ENCODE measurements around the gene COL9A3.
A peak's percentile ranks its signal among the peaks of the same experiment; 100 is the strongest.

COL9A3 gene

GRCh38 chr20:62816031-62816883 is 593 bp upstream of the COL9A3 start:
- CTCF ChIA-PET, result interaction anchor here (1.3 kb wide), 1 partner anchor 193 kb away, joined by 4 read pairs; no protein-coding TSS in a partner anchor
- Mint-ChIP-seq H3K27me3 (peaks cover 68% of the 10 kb centered on the region), H3K4me3 (no peak overlapping the region), H3K36me3 (peaks cover 6% of the 10 kb centered on the region), H3K4me1 (peaks cover 7% of the 10 kb centered on the region), H3K27ac (no peak overlapping the region), H3K9me3 (no peaks in the 10 kb centered on the region)
- no peak for DNase-seq

DNA sequence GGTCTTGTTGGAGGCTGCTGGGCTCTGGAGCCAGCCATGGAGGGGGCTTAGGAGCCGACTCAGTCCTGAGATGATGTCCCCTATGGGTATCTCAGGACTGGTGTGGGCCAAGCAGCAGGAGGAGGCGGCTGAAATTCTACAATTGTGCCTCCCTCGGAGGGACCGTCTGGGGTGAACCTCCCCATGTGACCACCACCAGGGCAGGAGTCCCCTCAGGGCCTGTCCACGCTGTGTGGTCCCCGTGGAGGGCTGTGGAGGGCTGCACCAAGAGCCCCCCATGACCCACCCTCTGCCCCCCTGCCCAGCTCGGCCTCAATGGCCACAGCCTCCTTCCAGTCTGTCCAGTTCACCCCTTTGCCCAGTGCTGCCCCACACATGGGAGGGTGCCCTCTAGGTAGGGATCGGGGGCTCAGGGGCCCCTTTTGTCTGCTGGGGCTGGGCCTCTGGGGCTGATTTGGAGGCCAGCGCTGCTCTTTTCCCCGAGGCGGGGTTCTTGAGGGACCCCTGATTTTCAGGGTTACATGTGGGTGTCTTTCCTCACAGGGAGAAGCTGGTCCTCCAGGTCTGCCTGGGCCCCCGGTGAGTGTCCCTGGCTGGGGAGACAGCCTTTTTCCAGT is 1.2 kb downstream of the COL9A3 start:
- CTCF ChIA-PET, result no interaction called here
- DNase-seq, result no peak
- no peaks in the 10 kb centered on the region for H3K9me3 Mint-ChIP-seq
- H3K27ac Mint-ChIP-seq, result no peak overlapping the region
- peaks cover 70% of the 10 kb centered on the region for H3K27me3 Mint-ChIP-seq
- no peak overlapping the region for H3K4me3 Mint-ChIP-seq
- no peaks in the 10 kb centered on the region for H3K36me3 Mint-ChIP-seq
- peaks cover 10% of the 10 kb centered on the region for H3K4me1 Mint-ChIP-seq

GRCh38 chr20:62818592-62819493 is 2.0 kb downstream of the COL9A3 start:
- CTCF ChIA-PET, result interaction anchor here (1.7 kb wide), 1 partner anchor 10 kb away, joined by 5 read pairs; no protein-coding TSS in a partner anchor

GRCh38 chr20:62819494-62820174 is 2.8 kb downstream of the COL9A3 start:
- no peak overlapping the region for H3K27ac Mint-ChIP-seq
- no peaks in the 10 kb centered on the region for H3K36me3 Mint-ChIP-seq
- no peak for DNase-seq
- no peaks in the 10 kb centered on the region for H3K9me3 Mint-ChIP-seq
- H3K27me3 Mint-ChIP-seq, result peaks cover 64% of the 10 kb centered on the region
- CTCF ChIA-PET, result interaction anchor here (1.7 kb wide), 1 partner anchor 11 kb away, joined by 5 read pairs; no protein-coding TSS in a partner anchor
- no peak overlapping the region for H3K4me3 Mint-ChIP-seq
- H3K4me1 Mint-ChIP-seq, result peaks cover 11% of the 10 kb centered on the region

More at GRCh38 chr20:62818592-62819493, 2.0 kb downstream of the COL9A3 start:
- no peak for DNase-seq
- no peak overlapping the region for H3K27ac Mint-ChIP-seq
- peaks cover 11% of the 10 kb centered on the region for H3K4me1 Mint-ChIP-seq
- H3K36me3 Mint-ChIP-seq, result no peaks in the 10 kb centered on the region
- H3K9me3 Mint-ChIP-seq, result no peaks in the 10 kb centered on the region
- no peak overlapping the region for H3K4me3 Mint-ChIP-seq
- H3K27me3 Mint-ChIP-seq, result peaks cover 71% of the 10 kb centered on the region

DNA sequence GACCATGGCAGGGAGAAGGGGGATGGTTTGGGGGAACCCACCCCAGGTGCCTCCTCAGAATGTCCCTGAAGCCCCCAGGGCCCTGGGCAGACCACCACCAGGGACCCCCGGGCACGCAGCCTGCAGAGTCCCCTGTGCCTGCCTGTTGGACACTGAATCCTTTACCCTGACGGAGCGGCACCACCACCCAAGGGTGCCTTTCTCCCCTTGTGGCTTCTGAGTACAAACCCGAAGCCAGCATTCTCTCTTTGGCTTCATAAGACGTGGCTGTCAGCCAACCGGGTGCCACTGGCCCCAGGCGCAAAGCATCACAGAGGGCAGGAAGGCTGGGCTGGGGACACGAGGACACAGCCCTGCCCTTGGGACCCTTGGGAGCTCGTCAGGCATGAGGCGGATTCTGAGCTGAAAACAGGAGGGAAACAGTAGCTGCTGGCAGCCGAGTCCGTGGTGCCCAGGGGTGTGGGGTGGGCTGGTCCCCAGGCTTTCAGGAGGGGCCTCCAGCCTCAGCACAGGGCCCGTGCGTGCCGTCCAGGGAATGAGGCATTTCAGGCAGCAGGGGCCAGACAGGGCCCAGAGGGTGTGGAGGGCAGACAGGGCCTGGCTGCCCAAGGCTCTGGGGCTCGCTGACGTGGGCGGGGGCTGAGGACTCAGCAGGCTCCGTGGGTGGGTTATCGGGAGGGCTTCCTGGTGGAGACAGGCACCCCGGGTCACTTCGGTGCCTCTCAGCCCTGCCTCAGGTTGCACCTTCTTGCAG is 3.5 kb downstream of the COL9A3 start:
- H3K27me3 Mint-ChIP-seq, result peaks cover 56% of the 10 kb centered on the region
- CTCF ChIA-PET, result interaction anchor here (1.7 kb wide), 1 partner anchor 12 kb away, joined by 5 read pairs; no protein-coding TSS in a partner anchor
- no peak for DNase-seq
- no peak overlapping the region for H3K4me3 Mint-ChIP-seq
- H3K4me1 Mint-ChIP-seq, result peaks cover 10% of the 10 kb centered on the region
- H3K27ac Mint-ChIP-seq, result no peak overlapping the region
- H3K36me3 Mint-ChIP-seq, result no peaks in the 10 kb centered on the region
- H3K9me3 Mint-ChIP-seq, result no peaks in the 10 kb centered on the region

DNA sequence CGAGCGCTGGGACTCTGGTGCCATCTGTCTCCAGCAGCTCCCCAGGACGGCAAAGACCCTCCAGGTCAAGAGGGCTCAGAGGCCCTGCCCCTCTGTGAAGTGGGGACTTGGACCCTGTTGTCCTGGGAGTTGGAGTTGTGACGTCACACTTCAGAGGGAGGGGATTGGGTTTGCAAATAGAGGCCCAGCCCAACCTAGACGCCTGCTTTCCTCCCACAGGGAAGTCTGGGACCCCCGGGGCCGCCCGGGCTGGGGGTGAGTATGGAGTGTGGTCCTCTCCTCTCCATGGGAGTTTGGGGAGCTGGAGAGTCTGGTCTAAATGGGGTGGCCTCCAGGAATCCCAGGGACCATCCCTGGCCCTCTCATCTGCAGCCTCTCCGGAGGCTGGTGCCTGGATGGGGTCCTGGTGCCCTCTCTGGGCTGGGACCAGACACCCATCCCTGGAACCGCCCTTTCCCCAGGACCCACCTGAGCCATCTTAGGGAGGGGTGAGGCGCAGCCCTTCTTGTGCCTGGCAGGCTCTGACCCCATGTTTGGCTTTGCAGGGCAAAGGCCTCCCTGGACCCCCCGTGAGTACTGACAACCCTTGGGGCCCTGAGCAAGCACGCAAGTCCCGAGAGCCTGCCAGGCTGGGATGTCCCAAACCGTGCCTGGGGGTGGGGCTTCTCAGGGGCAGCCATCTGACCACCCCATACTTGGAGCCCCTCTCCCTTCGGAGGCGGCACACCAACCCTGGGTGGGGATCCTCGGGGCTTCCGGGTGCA is 4.3 kb downstream of the COL9A3 start:
- Mint-ChIP-seq H3K9me3 (no peaks in the 10 kb centered on the region), H3K36me3 (no peaks in the 10 kb centered on the region), H3K4me3 (no peak overlapping the region), H3K27ac (no peak overlapping the region), H3K27me3 (peaks cover 48% of the 10 kb centered on the region), H3K4me1 (peaks cover 4% of the 10 kb centered on the region)
- CTCF ChIA-PET, result no interaction called here
- DNase-seq, result no peak

DNA sequence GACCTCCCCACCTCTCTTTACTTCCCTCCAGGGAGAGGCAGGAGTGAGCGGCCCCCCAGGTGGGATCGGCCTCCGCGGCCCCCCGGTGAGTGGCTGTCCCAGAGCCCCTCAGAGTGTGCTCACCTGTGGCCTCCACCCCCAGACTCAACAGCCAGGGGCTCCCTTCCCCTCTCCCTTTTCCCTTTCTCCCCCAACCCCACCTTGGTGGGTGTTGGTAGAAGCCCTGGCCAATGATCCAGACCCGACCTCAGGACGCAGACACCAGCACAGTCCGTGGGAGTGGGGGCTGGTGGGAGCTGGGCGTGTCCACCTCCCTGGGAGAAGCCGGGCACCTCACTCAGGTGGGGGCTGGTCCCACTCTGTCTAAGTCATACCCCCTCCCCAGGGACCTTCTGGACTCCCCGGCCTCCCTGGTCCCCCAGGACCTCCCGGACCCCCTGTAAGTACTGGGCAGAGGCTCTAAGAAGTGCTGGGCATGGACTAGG is 4.9 kb downstream of the COL9A3 start:
- Mint-ChIP-seq H3K9me3 (no peaks in the 10 kb centered on the region), H3K4me1 (peaks cover 4% of the 10 kb centered on the region), H3K4me3 (no peak overlapping the region), H3K36me3 (no peaks in the 10 kb centered on the region), H3K27me3 (peaks cover 42% of the 10 kb centered on the region), H3K27ac (no peak overlapping the region)
- CTCF ChIA-PET, result no interaction called here
- no peak for DNase-seq

- no peaks in the 10 kb centered on the region for H3K36me3 Mint-ChIP-seq
- H3K4me1 Mint-ChIP-seq, result peaks cover 4% of the 10 kb centered on the region
- H3K27me3 Mint-ChIP-seq, result peaks cover 42% of the 10 kb centered on the region
Observed at GRCh38 chr20:62822239-62822787, 5.5 kb downstream of the COL9A3 start.

DNA sequence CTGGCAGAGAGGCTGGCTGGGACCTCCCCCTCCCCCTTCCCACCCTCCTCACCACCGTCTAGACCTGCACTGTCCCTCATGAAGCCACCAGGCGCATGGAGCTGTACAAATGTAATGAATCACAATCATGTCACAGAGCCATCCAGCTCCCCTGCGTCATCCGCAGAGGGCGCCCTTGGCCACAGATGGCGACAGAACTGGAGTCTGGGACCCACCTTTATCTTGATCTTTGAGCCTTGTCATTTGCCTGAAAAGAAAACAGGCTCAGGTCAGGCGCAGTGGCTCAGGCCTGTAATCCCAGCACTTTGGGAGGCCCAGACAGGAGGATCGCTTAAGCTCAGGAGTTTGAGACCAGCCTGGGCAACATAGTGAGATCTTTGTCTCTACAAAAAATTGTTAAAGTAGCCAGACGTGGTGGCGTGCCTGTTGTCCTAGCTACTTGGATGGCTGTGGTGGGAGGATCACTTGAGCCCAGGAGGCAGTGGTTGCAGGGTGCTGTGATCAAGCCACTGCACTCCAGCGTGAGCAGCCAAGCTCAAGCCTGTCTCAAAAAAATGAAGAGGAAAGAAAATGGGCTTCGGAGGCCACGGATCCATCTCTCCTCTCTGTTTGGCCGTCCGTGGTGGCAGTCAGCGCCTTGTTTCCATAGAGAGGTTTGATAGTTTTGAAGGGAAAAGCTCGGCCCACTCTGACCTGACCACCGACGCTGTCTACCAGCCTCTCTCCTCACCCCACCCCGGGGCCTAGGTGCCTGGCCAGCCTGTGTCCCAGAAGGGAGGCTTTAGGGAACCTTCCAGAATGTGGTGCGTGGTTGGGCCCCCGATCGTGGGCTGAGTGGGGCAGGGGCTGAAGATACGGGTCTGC is 6.2 kb downstream of the COL9A3 start:
- no peak overlapping the region for H3K27ac Mint-ChIP-seq
- CTCF ChIA-PET, result interaction anchor here (0.7 to 1.3 kb wide), 5 partner anchors 9 to 232 kb away, joined by 3 to 8 read pairs (median 3); no protein-coding TSS in a partner anchor

More at GRCh38 chr20:62822239-62822787, 5.5 kb downstream of the COL9A3 start:
- Mint-ChIP-seq H3K27ac (no peak overlapping the region), H3K9me3 (no peaks in the 10 kb centered on the region), H3K4me3 (no peak overlapping the region)
- CTCF ChIA-PET, result interaction anchor here (0.7 to 1.3 kb wide), 5 partner anchors 8 to 233 kb away, joined by 3 to 8 read pairs (median 3); no protein-coding TSS in a partner anchor
- DNase-seq, result no peak

DNA sequence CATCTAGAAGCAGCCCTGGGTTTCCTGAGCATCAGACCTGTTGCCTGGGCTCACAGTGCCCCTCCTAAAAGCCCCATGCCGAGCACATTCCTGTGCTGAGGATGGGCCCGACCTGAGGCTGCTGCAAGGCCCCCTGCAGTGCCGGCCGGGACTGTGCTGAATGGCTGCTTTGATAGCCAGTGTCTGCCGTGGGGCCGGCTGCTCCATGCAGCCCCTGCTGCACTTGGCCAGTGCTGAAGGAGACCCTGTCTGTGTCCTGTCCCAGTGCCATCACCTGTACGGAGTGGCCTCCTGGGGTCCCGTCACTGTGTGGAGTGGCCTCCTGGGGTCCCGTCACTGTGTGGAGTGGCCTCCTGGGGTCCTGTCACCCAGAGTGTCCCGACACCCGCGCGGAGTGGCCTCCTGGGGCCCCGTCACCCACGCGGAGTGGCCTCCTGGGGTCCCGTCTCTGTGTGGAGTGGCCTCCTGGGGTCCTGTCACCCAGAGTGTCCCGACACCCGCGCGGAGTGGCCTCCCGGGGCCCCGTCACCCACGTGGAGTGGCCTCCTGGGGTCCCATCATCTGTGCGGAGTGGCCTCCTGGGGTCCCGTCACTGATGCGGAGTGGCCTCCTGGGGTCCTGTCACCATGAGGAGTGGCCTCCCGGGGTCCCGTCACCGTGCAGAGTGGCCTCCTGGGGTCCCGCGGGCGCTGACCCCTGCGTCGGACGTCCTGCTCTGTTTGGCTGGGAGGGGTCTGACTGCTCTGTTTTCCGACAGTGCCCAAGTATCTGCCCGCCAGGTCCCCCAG is 7.0 kb downstream of the COL9A3 start:
- no peak for DNase-seq
- no peaks in the 10 kb centered on the region for H3K36me3 Mint-ChIP-seq
- no peak overlapping the region for H3K27ac Mint-ChIP-seq
- H3K4me3 Mint-ChIP-seq, result no peak overlapping the region
- H3K9me3 Mint-ChIP-seq, result no peaks in the 10 kb centered on the region
- H3K4me1 Mint-ChIP-seq, result peaks cover 4% of the 10 kb centered on the region
- peaks cover 26% of the 10 kb centered on the region for H3K27me3 Mint-ChIP-seq
- CTCF ChIA-PET, result interaction anchor here (1.0 to 1.3 kb wide), 3 partner anchors 16 to 185 kb away, joined by 3 to 8 read pairs (median 6); no protein-coding TSS in a partner anchor

More for the DNA sequence above, 6.2 kb downstream of the COL9A3 start:
- Mint-ChIP-seq H3K4me1 (peaks cover 4% of the 10 kb centered on the region), H3K9me3 (no peaks in the 10 kb centered on the region), H3K27me3 (peaks cover 35% of the 10 kb centered on the region), H3K4me3 (no peak overlapping the region), H3K36me3 (no peaks in the 10 kb centered on the region)
- peak; percentile 68 for DNase-seq
